Glomerular visceral epithelial cell (primary cell): ENCODE results near the gene DYRK1B.
A peak's percentile ranks its signal among the peaks of the same experiment; 100 is the strongest.
"Not testable (repeated sequence)": the region's sequence is repeated elsewhere in the genome, so short reads cannot be mapped to it uniquely, and the experiment has no call there.

Experiments
- DNase-seq: peaks from one replicate; pipeline ENCODE4 v3.0.0-alpha.2; 2016; ENCODE audit errors: extremely low spot score

The DYRK1B gene

DNA sequence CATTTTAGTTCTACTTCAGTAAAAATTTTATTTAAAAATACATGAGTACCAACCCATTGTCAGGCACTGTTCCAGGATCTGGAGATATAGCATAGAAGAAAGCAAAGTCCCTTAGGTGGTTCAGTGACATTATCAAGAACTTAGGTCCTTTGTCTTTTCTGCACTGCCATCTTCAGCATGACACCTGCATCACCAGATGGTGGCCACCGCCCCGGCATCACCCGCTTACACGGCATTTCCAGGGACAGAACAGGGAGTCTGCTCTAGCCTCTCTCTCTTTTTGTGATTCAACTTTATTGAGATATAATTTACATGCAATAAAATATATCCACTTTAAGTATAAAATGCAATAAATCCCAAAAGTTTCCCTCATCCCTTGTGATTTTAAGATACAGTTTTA, 23.5 kb downstream of the DYRK1B start:
- DNase-seq: no peak

DNA sequence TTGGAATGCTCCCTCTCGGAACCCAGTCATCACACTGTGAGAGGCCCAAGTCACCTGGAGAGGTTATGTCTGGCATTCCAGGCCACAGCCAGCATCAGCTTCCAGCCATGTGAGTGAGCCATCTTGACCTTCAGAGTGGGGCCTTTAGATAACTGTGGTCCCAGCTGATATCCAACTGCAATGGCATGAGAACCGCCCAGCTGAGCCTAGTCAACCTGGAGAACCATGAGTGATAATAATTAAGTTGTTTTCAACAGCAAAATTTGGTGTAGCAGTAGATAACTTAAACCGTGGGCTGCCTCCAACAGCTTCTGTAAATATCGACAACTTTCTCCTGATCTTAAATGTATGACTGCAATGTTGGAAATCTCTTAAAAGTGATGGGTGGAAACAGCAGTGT, 24.6 kb downstream of the DYRK1B start:
- no peak for DNase-seq

DNA sequence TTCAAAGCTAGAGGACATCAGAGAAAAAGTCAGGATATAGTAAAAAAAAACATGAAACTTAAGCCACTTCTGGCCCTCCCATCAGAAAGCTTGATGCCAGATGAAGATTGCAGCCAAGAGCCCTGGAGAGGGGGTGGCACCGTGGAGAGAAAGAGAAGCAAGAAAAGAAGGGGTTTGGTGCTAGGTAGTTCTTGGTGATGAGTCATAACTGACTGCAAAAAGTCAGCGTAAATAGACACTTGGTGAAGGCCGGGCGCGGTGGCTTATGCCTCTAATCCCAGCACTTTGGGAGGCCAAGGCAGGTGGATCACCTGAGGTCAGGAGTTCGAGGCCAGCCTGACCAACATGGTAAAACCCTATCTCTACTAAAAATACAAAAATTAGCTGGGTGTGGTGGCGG, 25.3 kb downstream of the DYRK1B start:
- DNase-seq: not testable (repeated sequence)

DNA sequence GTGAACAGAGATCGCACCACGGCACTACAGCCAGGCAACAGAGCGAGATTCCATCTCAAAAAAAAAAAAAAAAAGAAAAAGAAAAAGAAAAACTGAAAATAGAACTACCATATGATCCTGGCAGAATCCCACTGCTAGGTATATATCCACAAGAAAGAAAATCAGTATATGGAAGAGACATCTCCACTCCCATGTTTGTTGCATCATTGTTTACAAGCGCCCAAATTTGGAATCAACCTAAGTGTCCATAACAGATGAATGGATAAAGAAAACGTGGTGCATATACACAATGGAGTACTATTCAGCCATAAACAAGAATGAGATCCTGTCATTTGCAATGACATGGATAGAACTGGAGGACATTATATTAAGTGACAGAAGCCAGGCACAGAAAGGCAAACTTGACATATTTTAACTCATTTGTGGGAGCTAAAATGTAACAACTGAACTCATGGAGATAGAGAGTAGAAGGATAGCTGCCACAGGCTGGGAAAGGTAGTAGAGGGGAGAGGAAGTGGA, 26.1 kb downstream of the DYRK1B start:
- DNase-seq: no peak

DNA sequence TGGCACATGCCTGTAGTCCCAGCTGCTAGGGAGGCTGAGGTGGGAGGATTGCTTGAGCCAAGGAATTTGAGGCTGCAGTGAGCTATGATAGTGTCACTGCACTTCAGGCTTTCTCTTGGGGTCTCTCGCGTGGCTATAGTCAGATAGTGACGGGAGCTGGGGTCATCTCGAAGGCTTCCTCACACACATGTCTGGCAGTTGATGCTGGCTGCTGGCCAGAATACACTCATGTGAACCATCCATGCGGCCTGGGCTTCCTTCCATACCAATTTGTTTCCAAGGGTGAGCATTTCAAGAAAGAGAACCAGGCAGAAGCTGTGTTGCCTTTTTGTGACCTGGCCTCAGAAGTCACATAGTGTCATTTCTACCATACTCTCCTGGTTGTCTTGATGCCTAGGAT, 28.9 kb downstream of the DYRK1B start:
- DNase-seq: no peak

DNA sequence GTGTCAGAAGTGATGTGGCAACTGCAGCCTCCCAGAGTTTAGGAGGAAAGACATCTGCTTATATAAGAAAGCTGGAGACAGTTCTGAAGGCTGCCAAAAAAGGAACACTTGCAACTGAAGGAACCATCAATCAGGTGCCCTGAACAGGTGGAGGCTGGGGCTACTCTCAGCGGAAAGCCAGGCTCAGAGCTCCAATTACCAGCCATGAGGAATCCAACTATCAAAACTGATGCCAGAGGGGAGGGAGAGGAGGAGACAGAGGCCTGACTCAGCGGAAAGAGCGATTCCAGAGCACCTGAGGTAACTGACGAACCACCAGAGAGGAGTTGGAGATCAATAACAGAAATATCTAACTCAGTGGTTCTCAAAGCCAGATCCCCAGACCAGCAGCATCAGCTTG, 31.0 kb downstream of the DYRK1B start:
- DNase-seq: no peak

DNA sequence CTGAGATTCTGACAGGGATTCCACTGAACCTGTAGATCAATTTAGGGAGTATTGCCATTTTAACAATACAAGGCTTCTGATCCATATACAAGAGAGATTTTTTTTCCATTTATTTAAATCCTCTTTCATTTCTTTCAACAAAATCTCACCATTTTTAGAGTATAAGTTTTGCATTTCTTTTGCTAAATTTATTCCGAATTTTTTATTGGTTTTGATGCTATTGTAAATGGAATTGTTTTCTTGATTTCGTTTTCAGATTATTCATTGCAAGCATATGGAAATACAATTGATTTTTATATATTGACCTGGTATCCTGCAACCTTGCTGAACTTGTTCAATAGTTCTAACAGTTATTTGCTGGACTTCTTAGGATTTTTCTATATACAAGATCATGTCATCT, 36.9 kb downstream of the DYRK1B start:
- no peak for DNase-seq

DNA sequence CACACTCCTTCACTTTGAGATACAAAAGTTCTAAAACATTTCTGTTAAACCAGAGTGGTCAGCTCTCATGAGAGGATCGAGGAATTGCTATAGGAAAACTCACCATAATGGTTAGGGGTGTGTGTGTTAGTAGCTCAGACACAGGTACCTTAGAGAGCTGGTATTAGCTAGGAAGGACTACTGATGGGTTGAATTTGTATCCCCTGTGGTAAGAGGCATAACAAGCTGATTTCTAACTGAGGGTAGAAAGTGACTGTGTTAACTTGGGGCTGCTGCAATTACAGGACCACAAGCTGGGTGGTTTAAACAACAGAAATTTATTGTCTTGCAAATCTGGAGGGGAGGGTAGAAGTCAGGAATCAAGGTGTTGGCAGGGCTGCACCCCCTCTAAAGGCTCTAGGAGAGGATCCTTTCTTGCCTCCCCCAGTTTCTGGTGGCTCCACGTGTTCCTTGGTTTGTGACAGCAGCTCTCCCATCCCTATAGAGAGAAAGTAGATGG, 37.9 kb downstream of the DYRK1B start:
- no peak for DNase-seq

DNA sequence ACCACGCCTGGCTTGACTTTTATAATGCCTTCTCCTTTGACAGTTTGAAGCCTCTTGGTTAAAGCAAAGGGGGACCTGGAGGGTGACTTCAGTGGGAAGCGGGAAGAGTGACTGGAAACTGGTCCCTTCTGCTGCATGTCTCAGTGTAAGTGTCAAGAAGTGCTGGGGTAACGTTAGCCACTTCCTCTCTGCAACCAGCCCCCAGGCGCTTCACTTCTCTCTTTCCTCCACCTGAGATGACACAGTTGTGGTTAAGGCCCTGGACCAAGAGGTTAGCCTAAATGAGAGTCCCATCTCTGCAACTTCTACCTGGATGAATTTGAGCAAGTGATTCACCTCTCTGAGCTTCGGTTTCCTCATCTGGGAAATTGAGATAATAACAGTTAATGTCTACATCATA, 39.0 kb downstream of the DYRK1B start:
- DNase-seq: no peak

DNA sequence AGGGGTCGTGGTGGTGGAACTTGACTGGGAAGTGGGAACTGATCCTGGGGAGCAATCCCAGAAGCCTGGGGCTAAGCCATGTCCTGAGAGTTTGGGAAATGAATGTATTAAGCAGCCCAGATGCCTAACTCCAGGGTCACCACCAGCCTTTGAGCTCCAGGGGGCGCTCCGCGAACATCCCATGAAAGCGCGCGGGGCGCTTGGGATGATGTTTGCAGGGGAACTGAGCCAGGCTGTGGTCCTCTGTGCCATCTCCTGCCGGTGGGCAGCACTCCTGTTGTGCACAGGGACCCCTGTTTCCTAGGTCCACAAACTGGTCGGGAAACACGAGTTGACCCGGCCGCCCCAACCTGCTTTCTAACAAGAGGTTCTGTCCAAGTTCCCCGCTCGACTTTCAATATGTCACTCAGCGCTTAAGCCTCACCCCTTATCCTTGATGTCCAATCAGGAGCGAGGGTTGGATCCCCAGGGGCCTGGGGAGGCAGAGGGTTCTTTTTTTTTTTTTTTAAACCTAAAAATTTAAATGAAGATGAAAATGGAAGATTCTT, 40.9 kb downstream of the DYRK1B start:
- DNase-seq: peak; percentile 65

DNA sequence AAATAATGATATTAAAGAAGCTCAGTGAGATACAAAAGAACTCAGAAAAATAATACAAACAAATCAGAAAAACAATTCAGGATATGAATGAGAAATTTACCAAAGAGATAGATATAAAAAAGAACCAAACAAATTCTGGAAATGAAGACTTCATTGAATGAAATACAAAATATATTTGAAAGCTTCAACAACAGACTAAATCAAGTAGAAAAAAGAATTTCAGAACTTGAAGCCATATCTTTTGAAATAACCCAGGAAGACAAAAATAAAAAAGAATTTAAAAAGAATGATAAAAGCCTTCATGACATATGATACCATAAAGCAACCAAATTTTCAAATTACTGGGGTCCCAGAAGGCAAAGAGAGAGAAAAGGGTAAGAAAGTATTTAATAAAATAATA, 45.7 kb downstream of the DYRK1B start:
- DNase-seq: no peak

DNA sequence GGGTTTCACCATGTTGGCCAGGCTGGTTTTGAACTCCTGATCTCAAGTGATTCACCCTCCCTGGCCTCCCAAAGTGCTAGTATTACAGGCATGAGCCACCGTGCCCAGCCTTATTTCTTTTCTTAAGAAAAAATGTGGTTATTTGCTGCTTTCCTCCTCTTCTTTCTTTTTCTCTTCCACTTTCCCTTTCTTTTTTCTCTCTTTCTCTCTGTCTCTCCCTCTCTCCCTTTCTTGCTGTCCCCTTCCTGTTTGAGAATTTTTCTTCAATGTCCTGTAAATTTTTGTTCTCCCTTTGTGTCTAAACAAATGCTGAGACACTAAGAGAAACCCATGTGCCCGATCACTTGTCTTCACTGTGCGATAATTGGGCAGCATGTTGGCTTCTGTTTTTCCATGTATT, 53.1 kb downstream of the DYRK1B start:
- no peak for DNase-seq

DNA sequence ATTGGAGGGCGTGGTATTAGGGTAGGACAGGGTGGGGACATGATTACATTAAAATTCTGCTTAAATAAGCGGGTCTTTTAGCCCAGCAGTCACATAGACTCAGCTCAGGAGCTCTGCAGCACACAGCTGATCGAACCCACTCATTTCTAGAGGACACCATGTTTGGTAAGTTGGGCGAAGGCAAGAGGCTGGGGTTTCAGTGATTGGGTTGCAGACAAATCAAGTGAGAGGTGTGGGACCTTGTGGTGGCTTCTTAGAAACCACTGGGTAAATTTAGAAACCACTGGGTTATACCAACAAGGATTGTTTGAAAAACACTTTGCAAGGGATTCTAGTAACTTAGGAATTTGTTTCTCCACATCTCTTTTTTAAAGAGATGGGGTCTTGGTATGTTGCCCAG, 55.2 kb downstream of the DYRK1B start, which contains the start of gene LEUTX:
Gene LEUTX (plus strand): TSS at position 92 of the 400 bp plus-strand sequence. CDS start 67 bp downstream, at position 159.
- DNase-seq: no peak
